Upper lobe of right lung (tissue), 1 donor: Measurements from ENCODE around the gene NDUFV1. TPM values are rescaled to one million over a fixed set of nuclear protein-coding genes. Genes with fewer than 3 reads are reported as not detected.
"Not testable (repeated sequence)": the region's sequence is repeated elsewhere in the genome, so short reads cannot be mapped to it uniquely, and the experiment has no call there.

ENCODE experiments used
- ATAC-seq: fragments of 200-7000 bp; cut with Tn5 transposase; one replicate; pipeline ENCODE4 v1.9.1; 2020; ENCODE audit warnings: mild to moderate bottlenecking, moderate library complexity
- DNase-seq: peaks from one replicate; pipeline ENCODE4 v3.0.0-alpha.2; 2020
- H3K27ac ChIP-seq: fragments of 200-600 bp; one replicate; pipeline ENCODE4 v1.8.0; 2022
- H3K27me3 ChIP-seq: fragments of 200-600 bp; one replicate; pipeline ENCODE4 v1.8.0; 2022; ENCODE audit warnings: mild to moderate bottlenecking
- H3K36me3 ChIP-seq: fragments of 200-600 bp; one replicate; pipeline ENCODE4 v1.8.0; 2022
- H3K4me1 ChIP-seq: fragments of 200-600 bp; one replicate; pipeline ENCODE4 v1.8.0; 2022
- H3K4me3 ChIP-seq: fragments of 200-600 bp; one replicate; pipeline ENCODE4 v1.8.0; 2022; ENCODE audit warnings: mild to moderate bottlenecking
- H3K9me3 ChIP-seq: fragments of 200-600 bp; one replicate; pipeline ENCODE4 v1.8.0; 2022
- CTCF ChIP-seq: fragments of 200-600 bp; IDR thresholded peaks from one replicate; pipeline ENCODE4 v1.8.0; 2022; ENCODE audit warnings: antibody characterized with exemption
- intact Hi-C: fragments of 100-400 bp; cut with DNase I; formaldehyde crosslinking; loops from one replicate; pipeline ENCODE4 v1.11.0; 2022
- total RNA-seq: library from RNA; stranded (reverse); fragmentation: NEBNext Ultra II Directional; extraction: Animal tissue kit (Norgen Biotek cat#: 25700); gene quantifications from one replicate; pipeline ENCODE4 v1.2.1, GENCODE V29; 2021
- donor health status: DM: no; HTN: yes; CAD: no; lungs with severe emphysema.

The NDUFV1 gene
- total RNA-seq, 1 donor from 2014 or later = 141 TPM

- DNase-seq (no peak), ATAC-seq (no peak)
- H3K4me1 ChIP-seq = peaks cover 6% of the 10 kb centered on the region
- no peak for TF ChIP-seq CTCF
- H3K27me3 ChIP-seq = peaks cover 9% of the 10 kb centered on the region
- no peaks in the 10 kb centered on the region for H3K36me3 ChIP-seq
- H3K27ac ChIP-seq = no peak overlapping the region
- intact Hi-C loops = no loop called here
- H3K9me3 ChIP-seq = no peaks in the 10 kb centered on the region
- no peak overlapping the region for H3K4me3 ChIP-seq
These were observed 28.4 kb downstream of the NDUFV1 start for GRCh38 chr11:67635231-67635521.

GRCh38 chr11:67636962-67637361 lies 30.2 kb downstream of the NDUFV1 start:
- Histone ChIP-seq H3K4me1 (no peaks in the 10 kb centered on the region), H3K27me3 (peaks cover 11% of the 10 kb centered on the region), H3K9me3 (no peaks in the 10 kb centered on the region), H3K27ac (no peak overlapping the region), H3K36me3 (no peaks in the 10 kb centered on the region), H3K4me3 (no peak overlapping the region)
- intact Hi-C loops = no loop called here
- DNase-seq (no peak), ATAC-seq (no peak)
- TF ChIP-seq CTCF = no peak

- H3K27me3 ChIP-seq = peaks cover 11% of the 10 kb centered on the region
- H3K36me3 ChIP-seq, H3K27ac ChIP-seq, H3K4me1 ChIP-seq, H3K4me3 ChIP-seq, intact Hi-C loops, H3K9me3 ChIP-seq, DNase-seq, ATAC-seq: not testable (repeated sequence)
These were observed 30.7 kb downstream of the NDUFV1 start for GRCh38 chr11:67637441-67637840.

GRCh38 chr11:67638535-67639437 lies 32.0 kb downstream of the NDUFV1 start:
- ATAC-seq = no peak
- TF ChIP-seq CTCF = no peak
- Histone ChIP-seq H3K4me3 (no peak overlapping the region), H3K27ac (no peak overlapping the region), H3K4me1 (no peaks in the 10 kb centered on the region), H3K27me3 (peaks cover 11% of the 10 kb centered on the region), H3K36me3 (no peaks in the 10 kb centered on the region), H3K9me3 (no peaks in the 10 kb centered on the region)
- peak; percentile 48 for DNase-seq
- intact Hi-C loops = no loop called here

- H3K36me3 ChIP-seq = no peaks in the 10 kb centered on the region
- ATAC-seq (no peak), DNase-seq (no peak)
- no peak within 1 kb of the TSS for H3K4me3 ChIP-seq
- no peaks in the 10 kb centered on the region for H3K9me3 ChIP-seq
- H3K4me1 ChIP-seq = no peaks in the 10 kb centered on the region
- intact Hi-C loops = no loop called here
- no peak within 1 kb of the TSS for H3K27ac ChIP-seq
- no peak for TF ChIP-seq CTCF
- H3K27me3 ChIP-seq = peaks cover 11% of the 10 kb centered on the region
These were observed 32.7 kb downstream of the NDUFV1 start, which contains the start of gene TBX10 for GRCh38 chr11:67639438-67639859. TSS of gene TBX10 (minus strand) at chr11:67639763. CDS start at chr11:67639472, 291 bp downstream.

GRCh38 chr11:67640021-67640757 lies 33.5 kb downstream of the NDUFV1 start:
- H3K9me3 ChIP-seq = no peaks in the 10 kb centered on the region
- peak; percentile 84 for DNase-seq
- H3K27me3 ChIP-seq = peaks cover 11% of the 10 kb centered on the region
- H3K36me3 ChIP-seq = no peaks in the 10 kb centered on the region
- no peaks in the 10 kb centered on the region for H3K4me1 ChIP-seq
- H3K4me3 ChIP-seq = no peak overlapping the region
- peak; percentile 60 for TF ChIP-seq CTCF
- ATAC-seq = peak; percentile 84
- intact Hi-C loops = no loop called here
- no peak overlapping the region for H3K27ac ChIP-seq
